Gastrocnemius medialis (tissue), 4 donors: ENCODE data around the gene ZBTB22. TPM values are rescaled to one million over a fixed set of nuclear protein-coding genes. Genes with fewer than 3 reads are reported as not detected.

ENCODE experiments used
- ATAC-seq, 2 donors: fragments of 150-250 bp; one replicate each; pipeline ENCODE4 v1.9.1; 2016
- DNase-seq, 2 donors: peaks; one replicate each; pipeline ENCODE4 v3.0.0-alpha.2; 2019
- H3K27ac ChIP-seq, 4 donors: fragments of 200-600 bp; sonication (generic); 1 replicate in 1 of 4; 2 replicates in 3 of 4; pipeline ENCODE4 v1.5.1; 2016 to 2018; ENCODE audit warnings: mild to moderate bottlenecking in 2 of 4, moderate library complexity in 1 of 4
- H3K27me3 ChIP-seq, 3 donors: fragments of 200-600 bp; sonication (generic) in 2 of 3; 1 replicate in 1 of 3; 2 replicates in 2 of 3; pipeline versions ENCODE4 v1.5.1 to v1.6.0; 2016 to 2019; ENCODE audit warnings: mild to moderate bottlenecking in 1 of 3, moderate library complexity in 1 of 3
- H3K36me3 ChIP-seq, 2 donors: fragments of 200-600 bp; sonication (generic) in 1 of 2; one replicate each; pipeline ENCODE4 v1.5.1; 2017 to 2018
- H3K4me1 ChIP-seq, 2 donors: fragments of 200-600 bp; sonication (generic) in 1 of 2; one replicate each; pipeline ENCODE4 v1.5.1; 2016 to 2017; ENCODE audit warnings: mild to moderate bottlenecking in 2 of 2
- H3K4me3 ChIP-seq, 4 donors: fragments of 200-600 bp; sonication (generic) in 3 of 4; 1 replicate in 1 of 4; 2 replicates in 3 of 4; pipeline ENCODE4 v1.5.1; 2016 to 2019; ENCODE audit warnings: mild to moderate bottlenecking in 2 of 4
- H3K9me3 ChIP-seq, 3 donors: fragments of 200-600 bp; sonication (generic) in 2 of 3; 1 replicate in 1 of 3; 2 replicates in 2 of 3; pipeline ENCODE4 v1.5.1; 2016 to 2019
- CTCF ChIP-seq, 5 experiments: fragments of 450-650 bp in 3 of 5; fragments of 200-600 bp in 2 of 5; sonication (generic) in 2 of 5; IDR thresholded peaks in 4 of 5; conservative IDR thresholded peaks in 1 of 5; 1 replicate in 4 of 5; 2 replicates in 1 of 5; pipeline ENCODE4 v1.5.1; 2016 to 2019; ENCODE audit warnings: antibody characterized with exemption in 5 of 5, mild to moderate bottlenecking in 3 of 5, moderate library complexity in 3 of 5
- POLR2A ChIP-seq, 2 donors: fragments of 450-650 bp; IDR thresholded peaks; one replicate each; pipeline ENCODE4 v1.6.1; 2017; ENCODE audit warnings: antibody characterized with exemption in 2 of 2, mild to moderate bottlenecking in 2 of 2, moderate library complexity in 2 of 2
- in situ Hi-C, 4 donors: fragments of 200-750 bp; cut with MboI; loops; one replicate each; pipeline versions ENCODE4 v1.15.0 to v1.8.0; 2017; ENCODE audit warnings: low sequenced_read_pairs in 4 of 4
- intact Hi-C: fragments of 100-400 bp; cut with DNase I; formaldehyde crosslinking; loops from one replicate; pipeline ENCODE4 v1.15.1; 2023; ENCODE audit warnings: low total_unique reads
- total RNA-seq, 4 donors: library from RNA; depleted of rRNA; stranded (reverse); fragments of >200 nt; gene quantifications; one replicate each; pipeline versions ENCODE4 v1.1.0 to v1.2.3, GENCODE V29; 2016

ZBTB22 gene
- total RNA-seq, 4 donors from 2014 or later, result 9.0 to 19.3 (median 16.3) TPM

- peak; percentile 60 to 76 for ATAC-seq
- no peak for TF ChIP-seq POLR2A (IDR thresholded peaks at IDR 0.05)
- TF ChIP-seq CTCF (IDR thresholded peaks at IDR 0.05 in 4 of 5, conservative IDR thresholded peaks at IDR 0.05 in 1 of 5), result peak in 3 of 5 experiments; percentile 39 to 44 (median 44)
- in situ Hi-C loops, result loop anchor here in 1 of 4 donors (25.0 kb wide), 1 partner anchor 1418 kb away; the partner anchor contains the start of gene NEU1
- intact Hi-C loops, result loop anchor here (10.0 kb wide), 1 partner anchor 1105 kb away; the partner anchor contains the start of genes AGPAT1 and RNF5
- H3K4me3 ChIP-seq, result no peak overlapping the region
- no peaks in the 10 kb centered on the region for H3K9me3 ChIP-seq
- H3K36me3 ChIP-seq, result peaks cover 0 to 50% of the 10 kb centered on the region in 2 donors
- no peaks in the 10 kb centered on the region for H3K27me3 ChIP-seq
- peak overlapping the region in 3 of 4 donors; percentile 10 to 81 (median 40) for H3K27ac ChIP-seq
- DNase-seq, result peak in 1 of 2 donors; percentile 65
- H3K4me1 ChIP-seq, result peaks cover 24 to 43% of the 10 kb centered on the region in 2 donors
These were observed 37.5 kb downstream of the ZBTB22 start for GRCh38 chr6:33279971-33280511.

DNA sequence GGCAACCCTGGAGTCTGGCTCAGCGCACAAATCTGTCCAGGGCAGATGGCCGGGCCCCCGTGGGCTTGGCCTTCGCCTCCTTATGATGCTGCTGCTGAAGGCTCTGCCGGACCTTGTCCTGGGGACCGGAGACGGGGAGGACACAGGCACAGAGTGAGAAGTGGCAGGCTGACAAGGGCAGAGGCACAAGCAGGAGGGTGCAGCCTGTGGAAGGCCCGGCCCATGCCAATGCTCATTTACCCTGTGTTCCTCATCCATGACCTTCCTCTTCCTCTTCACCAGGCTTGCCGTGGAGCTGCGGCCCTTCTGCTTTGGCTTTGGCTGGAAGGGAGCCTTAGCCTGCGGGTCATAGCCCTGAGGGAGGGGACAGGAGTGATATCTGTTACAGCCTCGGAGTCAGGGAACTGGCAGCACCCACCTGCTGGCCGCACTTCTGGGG is 38.3 kb downstream of the ZBTB22 start:
- Histone ChIP-seq H3K27ac (peak overlapping the region in 1 of 4 donors; percentile 81), H3K4me1 (peaks cover 32 to 51% of the 10 kb centered on the region in 2 donors), H3K9me3 (no peaks in the 10 kb centered on the region), H3K27me3 (no peaks in the 10 kb centered on the region), H3K4me3 (no peak overlapping the region), H3K36me3 (peaks cover 0 to 51% of the 10 kb centered on the region in 2 donors)
- peak in 1 of 2 donors; percentile 28 for DNase-seq
- TF ChIP-seq CTCF (IDR thresholded peaks at IDR 0.05 in 4 of 5, conservative IDR thresholded peaks at IDR 0.05 in 1 of 5), result no peak
- TF ChIP-seq POLR2A (IDR thresholded peaks at IDR 0.05), result no peak
- in situ Hi-C loops (loop anchor here in 1 of 4 donors (25.0 kb wide), 1 partner anchor 1417 kb away; the partner anchor contains the start of gene NEU1), intact Hi-C loops (loop anchor here (10.0 kb wide), 1 partner anchor 1104 kb away; the partner anchor contains the start of genes AGPAT1 and RNF5)
- ATAC-seq, result peak in 1 of 2 donors; percentile 15

- in situ Hi-C loops, result loop anchor here in 1 of 4 donors (25.0 kb wide), 1 partner anchor 1417 kb away; the partner anchor contains the start of gene NEU1
- intact Hi-C loops, result loop anchor here (10.0 kb wide), 1 partner anchor 1104 kb away; the partner anchor contains the start of genes AGPAT1 and RNF5
- H3K27me3 ChIP-seq, result no peaks in the 10 kb centered on the region
- peaks cover 0 to 51% of the 10 kb centered on the region in 2 donors for H3K36me3 ChIP-seq
- DNase-seq (no peak), ATAC-seq (no peak)
- peak overlapping the region in 1 of 4 donors; percentile 81 for H3K27ac ChIP-seq
- H3K4me1 ChIP-seq, result peaks cover 35 to 56% of the 10 kb centered on the region in 2 donors
- TF ChIP-seq POLR2A (IDR thresholded peaks at IDR 0.05) (no peak), CTCF (IDR thresholded peaks at IDR 0.05 in 4 of 5, conservative IDR thresholded peaks at IDR 0.05 in 1 of 5) (no peak)
- H3K4me3 ChIP-seq, result no peak overlapping the region
- H3K9me3 ChIP-seq, result no peaks in the 10 kb centered on the region
These were observed 38.7 kb downstream of the ZBTB22 start for GRCh38 chr6:33278810-33279209.

GRCh38 chr6:33278392-33278741 is 39.2 kb downstream of the ZBTB22 start:
- H3K9me3 ChIP-seq, result no peaks in the 10 kb centered on the region
- ATAC-seq (no peak), DNase-seq (no peak)
- peak overlapping the region in 2 of 4 donors; percentile 81 to 82 for H3K27ac ChIP-seq
- intact Hi-C loops, result loop anchor here (10.0 kb wide), 1 partner anchor 1104 kb away; the partner anchor contains the start of genes AGPAT1 and RNF5
- no peaks in the 10 kb centered on the region for H3K27me3 ChIP-seq
- in situ Hi-C loops, result loop anchor here in 1 of 4 donors (25.0 kb wide), 1 partner anchor 1416 kb away; the partner anchor contains the start of gene NEU1
- H3K36me3 ChIP-seq, result peaks cover 0 to 51% of the 10 kb centered on the region in 2 donors
- peaks cover 35 to 58% of the 10 kb centered on the region in 2 donors for H3K4me1 ChIP-seq
- no peak overlapping the region for H3K4me3 ChIP-seq
- no peak for TF ChIP-seq CTCF (IDR thresholded peaks at IDR 0.05 in 4 of 5, conservative IDR thresholded peaks at IDR 0.05 in 1 of 5)
- no peak for TF ChIP-seq POLR2A (IDR thresholded peaks at IDR 0.05)
